GM18861 (cell line): ENCODE data around the gene DDC.
"Not testable (repeated sequence)": the region's sequence is repeated elsewhere in the genome, so short reads cannot be mapped to it uniquely, and the experiment has no call there.

Source experiments
- ATAC-seq: cut with Tn5 transposase; IDR thresholded peaks from one replicate; pipeline ENCODE4 v1.9.1; 2021; ENCODE audit not compliant: unreplicated experiment

DDC gene

DNA sequence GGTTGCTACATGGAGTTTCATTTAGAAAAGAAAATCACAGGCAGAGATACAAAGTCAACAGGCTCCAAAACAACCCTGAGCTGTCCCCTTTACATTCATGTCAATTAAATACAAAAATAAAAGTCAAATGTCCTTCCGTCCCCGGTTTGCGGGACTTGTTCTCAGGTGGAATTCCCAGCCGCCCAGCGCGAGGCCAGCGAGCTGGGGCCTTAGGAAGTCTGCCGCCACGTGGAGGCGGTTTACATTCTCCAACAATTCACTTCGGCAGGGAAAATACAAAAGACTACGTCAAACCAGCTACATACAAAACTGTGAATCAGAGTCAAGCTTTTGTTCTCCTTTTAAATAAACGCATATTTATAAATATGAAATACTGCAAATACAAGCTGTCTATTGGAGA is 25.3 kb upstream of the DDC start:
- no peak for ATAC-seq

DNA sequence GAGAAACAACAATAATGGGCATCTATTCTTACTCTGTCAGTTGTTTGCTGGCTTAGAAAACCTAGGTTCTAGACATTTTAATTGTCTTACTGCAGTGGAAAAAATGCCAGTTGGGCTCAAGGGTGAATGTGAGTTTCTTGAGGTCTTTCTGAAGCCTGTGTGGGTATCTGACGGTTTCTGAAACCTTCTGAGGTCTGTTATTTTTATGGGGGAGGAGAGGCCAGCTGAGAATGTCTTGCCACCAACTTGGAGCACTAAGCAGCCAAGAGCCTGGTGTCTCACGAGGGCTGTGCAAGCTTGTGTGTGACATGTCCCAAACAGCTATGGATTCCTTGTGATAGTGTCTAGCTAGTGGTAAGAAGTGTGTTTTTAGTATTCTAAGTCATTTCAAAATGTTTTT is 24.2 kb upstream of the DDC start:
- ATAC-seq: no peak

DNA sequence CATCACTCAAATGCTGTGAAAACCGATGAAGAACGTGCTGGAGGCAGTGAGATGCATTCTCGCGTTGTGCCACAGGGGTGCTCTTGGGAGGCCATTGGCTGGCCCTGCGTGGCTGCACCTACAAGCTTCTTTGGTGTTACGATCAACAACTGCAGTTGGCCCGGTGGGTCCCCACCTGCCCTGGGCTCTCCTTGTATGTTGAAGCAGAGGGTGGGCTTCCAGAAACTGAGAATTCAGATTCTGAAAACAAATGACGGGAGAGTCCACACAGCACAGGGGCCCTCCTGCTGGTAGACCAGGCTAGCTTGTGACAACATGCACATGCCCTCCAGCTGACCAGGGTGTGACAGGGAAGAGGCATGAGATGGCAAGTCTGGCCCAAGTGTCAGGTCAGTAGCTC is 23.7 kb upstream of the DDC start:
- no peak for ATAC-seq

DNA sequence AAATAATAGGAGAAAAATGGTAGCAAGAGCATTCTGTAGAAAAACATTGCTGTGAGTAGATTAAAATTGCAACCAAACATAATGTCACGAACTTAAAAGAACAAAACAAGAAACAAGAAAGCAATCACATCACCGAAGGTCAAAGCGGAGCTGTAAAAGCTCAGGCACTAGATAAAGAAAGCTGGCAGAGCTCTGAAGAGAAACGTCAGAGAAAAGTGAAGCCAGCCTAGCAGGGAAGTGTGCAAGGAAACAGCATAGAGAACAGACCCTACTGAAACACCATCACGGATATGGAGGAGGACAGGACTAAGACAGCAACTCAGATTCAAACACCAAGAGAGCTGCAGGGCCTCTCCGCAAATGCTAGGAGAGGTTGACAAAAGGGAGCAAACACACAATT is 22.5 kb upstream of the DDC start:
- ATAC-seq: no peak

DNA sequence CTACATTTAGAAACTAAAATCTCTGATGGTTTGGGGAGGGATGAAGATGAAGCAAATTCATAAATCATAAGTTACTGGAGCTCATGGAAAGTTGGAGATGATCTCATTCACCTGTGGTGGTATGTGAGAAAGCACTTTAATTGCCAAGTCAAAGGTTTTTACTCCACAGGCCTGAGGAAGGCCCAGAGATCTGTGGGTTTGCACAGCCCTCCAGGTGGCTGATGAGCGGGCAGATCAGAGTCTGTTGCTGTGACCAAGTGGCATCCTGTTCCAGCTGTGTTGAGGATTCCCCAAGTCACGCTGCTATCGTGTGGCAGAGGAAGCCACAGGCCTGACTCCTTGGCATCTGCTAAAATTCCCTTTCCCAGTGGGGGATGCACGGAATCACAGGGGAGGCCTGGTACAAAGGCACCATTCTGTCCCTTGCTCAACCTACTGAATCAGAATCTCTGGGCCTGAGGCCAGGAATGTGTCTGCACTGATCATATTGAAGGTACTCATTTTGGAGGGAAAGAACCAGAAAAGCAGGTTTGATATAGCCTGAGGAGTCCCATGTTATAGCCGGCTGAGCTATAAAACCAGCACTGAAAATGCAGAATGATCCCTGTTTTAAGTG is 19.7 kb upstream of the DDC start:
- no peak for ATAC-seq

DNA sequence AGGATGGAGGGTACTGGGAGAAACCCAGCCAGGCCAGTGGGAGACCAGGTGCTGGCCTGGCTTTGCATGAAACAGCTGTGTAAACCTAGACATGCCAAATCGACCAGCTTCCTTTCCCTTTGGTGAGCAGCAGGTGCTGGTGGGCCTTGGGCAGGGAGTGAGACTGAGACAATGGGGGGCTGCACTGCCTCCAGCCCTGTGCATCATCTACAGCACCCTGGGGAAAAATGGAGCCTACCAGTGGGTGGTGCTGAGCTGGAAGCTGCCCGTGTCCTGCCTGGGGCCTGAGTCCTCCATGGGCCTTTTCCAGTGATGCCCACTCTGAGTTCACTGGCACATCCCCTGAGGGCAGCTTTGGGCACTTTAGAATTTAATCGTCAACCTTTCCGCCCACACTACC is 19.2 kb upstream of the DDC start:
- ATAC-seq: no peak

DNA sequence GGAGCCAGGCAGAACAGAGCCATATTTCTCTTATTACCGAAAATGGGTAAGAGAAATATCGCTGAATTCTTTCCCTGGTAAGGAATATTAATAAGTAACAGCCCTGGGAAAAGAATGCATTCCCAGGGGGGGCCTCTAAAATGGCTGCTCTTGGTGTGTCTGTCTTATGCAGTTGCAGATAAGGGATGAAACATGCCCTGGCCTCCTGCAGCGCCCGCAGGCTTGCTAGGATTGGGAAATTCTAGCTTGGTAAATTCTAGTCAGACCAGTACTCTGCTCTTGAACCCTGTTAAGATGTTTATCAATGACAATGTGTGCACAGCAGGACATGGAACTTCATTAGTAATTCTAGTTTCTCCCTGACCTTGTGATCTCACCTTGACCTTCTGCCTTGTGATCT is 18.1 kb upstream of the DDC start:
- ATAC-seq: not testable (repeated sequence)

DNA sequence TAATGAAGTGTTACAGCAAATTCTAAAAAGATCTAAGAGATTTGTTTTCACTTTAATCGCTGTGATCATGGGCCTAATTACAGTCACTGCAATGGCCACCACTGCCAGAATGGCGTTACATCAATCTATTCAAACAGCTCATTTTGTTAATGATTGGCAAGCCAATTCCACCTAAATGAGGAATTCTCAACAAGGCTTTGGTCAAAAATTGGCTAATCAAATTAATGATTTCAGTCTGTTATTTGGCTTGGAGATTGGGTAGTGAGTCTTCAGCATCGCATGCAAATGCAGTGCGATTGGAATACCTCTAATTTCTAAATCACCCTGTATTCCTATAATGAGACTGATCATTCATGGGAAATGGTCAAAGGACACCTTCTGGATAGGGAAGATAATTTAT is 17.1 kb upstream of the DDC start:
- not testable (repeated sequence) for ATAC-seq

DNA sequence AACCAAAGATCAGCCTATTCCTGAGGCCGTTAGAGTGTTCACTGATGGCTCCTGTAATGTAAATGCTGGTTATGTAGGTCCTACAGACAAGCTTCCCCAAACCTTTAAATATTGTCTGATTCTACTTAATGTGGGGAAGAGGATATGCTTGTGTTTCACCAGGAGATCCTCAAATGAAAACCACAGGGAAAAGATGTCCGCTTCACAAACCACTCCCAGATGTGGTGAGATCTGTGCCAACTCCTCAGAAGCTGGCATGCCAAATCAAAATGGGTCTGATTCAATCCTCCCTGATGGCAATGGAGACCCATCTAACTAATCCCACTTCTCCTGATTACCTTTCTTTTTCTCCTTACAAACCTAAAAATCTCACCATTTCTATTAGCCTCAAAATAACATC is 15.5 kb upstream of the DDC start:
- not testable (repeated sequence) for ATAC-seq

DNA sequence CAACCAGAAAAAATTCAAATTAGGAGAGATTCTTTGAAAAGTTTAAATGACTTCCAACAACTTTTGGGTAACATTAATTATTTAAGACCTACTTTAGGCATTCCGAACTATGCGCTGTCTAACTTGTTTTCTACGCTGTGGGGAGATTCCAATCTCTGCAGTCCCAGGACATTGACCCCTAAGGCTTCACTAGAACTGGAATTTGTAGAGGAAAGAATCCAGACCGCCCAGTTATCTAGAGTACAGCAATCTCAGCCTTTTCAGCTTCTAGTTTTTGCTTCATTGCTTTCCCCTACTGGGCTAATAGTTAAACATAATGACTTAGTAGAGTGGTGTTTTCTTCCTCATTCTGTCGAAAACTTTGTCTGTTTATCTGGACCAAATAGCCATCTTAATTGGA is 14.9 kb upstream of the DDC start:
- no peak for ATAC-seq

DNA sequence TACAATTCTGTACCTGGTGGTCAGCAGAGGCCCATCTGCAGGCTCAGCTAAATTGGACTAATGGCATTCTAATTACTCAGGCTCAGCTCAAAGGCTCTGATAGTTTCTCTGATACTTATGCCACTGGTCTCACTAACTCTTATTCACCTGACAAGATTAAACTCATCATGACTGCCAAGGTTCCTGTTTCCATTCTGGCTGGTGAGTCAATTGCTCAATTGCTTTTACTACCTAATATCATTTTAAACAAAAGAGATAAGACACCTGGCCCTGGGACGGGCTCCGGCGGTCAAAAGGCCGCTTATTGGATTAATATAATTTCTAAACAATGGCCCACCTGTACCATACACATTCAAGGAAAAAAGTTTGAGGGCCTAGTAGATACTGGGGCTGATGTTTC is 12.9 kb upstream of the DDC start:
- ATAC-seq: not testable (repeated sequence)

DNA sequence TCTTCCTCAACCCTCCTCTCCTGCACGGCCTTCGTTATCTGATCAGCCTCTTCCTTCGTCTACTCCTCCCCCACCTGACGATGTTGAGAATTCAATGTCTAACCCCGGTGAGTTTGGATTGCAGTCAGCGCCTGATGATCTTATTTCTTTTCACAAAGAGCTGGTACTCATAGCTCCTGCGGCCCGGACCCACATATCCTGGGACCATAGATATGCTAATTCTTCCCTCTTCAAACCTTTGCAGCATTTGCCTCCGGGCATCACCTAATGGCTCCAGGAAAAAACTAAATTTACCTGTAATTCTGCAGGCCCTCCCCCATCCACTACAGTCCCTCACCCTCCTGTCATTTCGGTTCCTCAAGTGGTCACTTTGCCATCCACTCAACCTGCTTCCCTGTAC is 12.4 kb upstream of the DDC start:
- no peak for ATAC-seq

DNA sequence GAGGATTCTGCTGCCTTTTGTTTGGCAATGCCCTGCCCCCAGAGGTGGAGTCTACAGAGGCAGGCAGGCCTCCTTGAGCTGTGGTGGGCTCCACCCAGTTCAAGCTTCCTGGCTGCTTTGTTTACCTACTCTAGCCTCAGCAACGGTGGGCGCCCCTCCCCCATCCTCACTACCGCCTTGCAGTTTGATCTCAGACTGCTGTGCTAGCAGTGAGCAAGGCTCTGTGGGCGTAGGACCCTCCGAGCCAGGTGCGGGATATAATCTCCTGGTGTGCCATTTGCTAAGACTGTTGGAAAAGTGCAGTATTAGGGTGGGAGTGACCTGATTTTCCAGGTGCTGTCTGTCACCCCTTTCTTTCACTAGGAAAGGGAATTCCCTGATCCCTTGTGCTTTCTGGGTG is 11.2 kb upstream of the DDC start:
- ATAC-seq: not testable (repeated sequence)

DNA sequence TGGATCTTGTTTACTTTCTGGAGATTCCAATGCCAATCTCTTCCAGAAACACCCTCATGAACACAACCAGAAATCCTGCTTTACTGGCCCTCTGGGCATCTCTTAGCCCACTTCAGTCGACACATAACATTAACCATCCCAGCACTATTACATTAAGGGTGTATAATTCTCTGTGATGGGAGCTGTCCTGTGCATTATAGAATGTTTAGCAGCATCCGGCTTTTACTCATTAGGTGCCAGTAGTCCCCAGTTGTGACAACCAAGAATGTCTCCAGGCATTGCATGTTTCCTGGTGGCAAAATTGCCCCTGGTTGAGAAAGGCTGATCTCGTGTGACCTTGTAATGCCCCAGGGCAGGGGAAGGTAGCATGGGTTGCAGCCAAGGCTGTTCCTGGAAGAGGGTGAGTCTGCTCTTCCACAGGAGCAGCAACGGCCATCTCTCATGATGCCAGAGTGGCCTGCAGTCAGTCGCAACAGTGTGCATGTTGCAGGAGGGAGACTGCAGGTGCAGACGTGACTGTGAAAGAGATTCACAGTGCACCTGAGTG is 2.6 kb upstream of the DDC start:
- ATAC-seq: no peak

DNA sequence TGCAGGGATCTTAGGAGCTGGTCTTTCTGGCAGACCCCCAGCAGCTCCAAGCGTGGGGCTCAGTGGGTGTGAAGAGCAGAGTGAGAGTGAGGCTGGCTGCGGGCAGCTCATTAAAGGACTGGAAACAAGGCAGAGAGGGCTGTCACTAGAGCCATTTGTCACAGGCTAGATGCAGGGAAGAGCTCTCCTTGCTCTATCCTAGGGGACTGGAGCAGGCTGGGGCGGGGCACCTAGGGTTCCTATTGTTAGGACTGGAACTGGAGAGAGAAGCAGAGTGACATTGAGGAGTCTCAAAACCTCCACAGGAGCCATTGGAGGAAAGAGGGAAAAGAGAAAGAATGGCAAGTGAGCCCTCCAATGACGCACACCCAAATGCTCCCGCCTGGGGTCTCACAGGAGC is 772 bp upstream of the DDC start:
- ATAC-seq: no peak

DNA sequence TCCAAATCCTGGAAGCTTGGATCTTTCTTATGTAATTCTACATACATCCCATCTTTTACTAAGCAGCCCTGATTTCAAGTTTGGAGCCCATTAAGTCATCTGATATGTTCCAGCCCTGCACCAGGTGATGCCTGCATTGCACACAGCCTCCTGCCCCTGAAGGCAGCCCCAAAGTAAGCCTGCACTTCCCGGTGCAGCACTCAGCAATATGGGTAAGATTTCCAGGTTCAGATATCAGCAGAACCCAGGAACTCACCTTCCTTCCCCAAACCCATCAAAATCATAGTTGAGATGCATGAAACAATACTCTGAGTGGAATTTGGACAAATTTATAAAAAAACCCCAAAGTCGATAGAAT is 333 bp upstream of the DDC start:
- no peak for ATAC-seq

DNA sequence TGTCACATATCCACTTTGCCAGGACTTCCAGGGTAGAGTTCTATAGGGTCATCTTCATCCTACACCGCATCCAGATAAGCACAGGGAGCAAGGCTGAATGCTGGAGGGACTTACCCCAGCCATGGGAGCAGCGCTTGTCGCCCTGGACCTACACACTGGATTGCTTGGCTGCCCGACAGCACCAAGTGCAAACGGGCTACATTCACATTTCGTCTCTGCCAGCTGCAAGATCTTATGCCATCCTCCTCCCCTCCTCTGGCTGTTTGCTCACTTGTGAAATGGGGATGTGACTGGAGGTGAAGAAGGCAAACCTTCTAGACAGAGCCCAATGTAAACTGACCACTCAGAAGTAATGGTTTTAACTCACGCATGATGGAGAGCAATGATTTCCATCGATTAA is 1.0 kb downstream of the DDC start:
- no peak for ATAC-seq

DNA sequence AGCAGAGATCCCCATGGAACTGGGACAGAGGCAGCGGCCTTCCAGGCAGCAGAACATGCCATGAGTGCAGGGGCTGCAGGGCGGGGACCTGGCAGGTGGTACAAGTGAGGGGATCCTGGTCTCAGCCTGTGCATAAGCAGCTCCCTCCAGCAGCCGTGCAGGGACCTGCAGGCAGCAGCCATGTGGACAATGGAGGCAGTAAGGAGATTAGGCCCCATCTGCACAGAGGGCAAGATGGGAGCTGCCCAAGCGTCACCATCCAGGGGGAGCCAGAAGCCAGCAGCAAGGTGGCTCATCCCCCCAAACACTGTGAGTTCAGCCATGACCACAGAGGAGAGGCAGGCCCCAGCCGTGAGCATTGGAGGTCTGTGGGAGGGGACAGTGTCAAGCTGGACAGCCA is 3.1 kb downstream of the DDC start:
- ATAC-seq: no peak

DNA sequence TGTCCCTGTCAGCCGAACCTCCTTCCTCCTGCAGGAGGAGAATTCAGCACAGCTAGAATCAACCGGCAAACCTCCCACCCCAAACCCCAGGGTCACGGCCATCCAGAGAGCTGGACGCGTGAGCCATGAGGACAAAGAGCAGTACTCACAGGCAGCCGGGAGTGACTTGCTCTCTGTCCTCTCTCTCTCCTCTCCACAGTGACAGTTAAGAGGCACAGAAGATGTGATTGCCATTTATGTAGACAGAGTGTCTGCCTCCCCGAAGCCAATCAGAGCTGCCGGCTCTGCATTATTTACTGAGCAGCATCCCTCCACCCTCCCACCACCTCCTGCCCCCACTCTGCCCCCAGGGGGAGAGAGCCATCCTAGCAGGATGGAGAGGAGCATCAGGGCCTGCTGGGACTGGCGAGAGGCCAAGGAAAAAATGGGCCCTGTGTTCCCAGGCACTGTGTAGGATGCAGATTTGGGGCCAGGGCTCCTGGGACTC is 4.3 kb downstream of the DDC start:
- no peak for ATAC-seq

DNA sequence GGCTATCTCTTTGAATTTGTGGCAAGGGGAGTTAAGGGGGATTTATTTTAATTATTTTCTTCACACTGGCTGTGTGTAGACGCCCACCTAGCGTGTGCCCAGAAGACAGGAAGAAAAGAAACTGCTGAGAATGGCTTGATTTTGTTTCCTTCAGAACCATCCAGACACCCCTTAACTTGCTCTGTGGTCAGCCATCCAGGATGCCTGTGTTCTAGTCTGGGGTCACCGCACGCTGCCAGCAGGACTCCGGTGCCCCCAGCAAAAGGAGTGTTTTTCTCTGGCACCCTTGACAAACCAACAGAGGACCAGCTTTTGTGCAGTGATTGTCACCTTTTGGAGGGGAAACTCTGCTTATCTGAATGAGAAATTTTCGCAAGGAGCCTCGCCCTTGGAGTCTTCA is 5.3 kb downstream of the DDC start:
- ATAC-seq: no peak

DNA sequence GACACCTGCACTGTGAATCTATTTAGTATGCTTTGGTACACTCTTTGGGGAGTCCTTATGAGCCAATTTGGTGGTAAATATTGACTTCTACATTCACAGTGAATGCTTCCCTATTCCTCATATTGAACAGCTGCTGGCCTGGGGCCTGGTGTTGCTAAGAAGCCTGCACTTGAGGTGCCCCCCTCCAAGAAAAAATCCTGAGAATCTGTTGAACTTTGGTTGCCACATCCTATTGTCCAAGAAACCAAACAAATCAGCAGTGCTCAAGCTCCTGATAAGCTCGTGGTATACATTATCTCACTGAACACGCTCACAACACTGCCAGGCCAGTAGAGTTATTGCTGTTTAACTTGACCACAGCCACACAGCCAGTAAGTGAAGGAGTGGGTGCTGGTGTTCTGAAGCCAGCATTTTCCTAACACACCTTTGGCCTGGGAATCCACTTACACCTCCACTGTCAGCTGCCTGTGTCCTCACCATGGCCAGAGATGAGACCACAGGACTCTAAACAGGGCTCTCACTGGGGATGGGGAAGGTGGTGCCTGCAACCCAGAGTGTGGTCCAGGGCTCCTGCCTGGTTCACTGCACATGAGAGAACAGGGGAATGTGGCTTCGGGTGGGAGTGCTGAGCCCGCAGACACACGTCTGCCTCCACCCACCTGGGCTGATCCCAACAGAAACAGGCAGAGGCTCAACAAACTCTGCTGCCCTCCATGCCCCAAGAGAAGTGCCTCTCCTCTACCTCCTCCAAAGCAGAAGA is 6.7 kb downstream of the DDC start:
- ATAC-seq: no peak

DNA sequence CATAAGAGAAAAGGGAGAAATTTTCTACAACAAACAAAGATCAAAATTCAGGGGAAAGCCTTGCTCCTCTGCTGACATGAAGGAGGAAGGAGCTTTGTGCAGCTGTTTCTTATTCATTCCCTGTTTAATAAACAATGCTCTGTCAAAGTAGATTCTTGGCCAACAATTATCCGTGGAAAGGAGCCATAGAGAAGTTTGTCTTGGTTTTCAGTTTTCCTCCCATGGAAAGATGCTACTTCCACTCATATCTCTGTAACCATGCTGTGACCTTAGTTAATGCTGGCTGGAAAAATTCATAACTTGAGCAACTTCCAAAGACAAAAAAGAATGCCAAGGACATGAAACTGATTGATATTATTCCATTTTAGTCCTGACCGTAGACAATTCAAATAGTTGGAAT is 8.1 kb downstream of the DDC start:
- no peak for ATAC-seq
